ENCODE data around the gene MDK.

DNA sequence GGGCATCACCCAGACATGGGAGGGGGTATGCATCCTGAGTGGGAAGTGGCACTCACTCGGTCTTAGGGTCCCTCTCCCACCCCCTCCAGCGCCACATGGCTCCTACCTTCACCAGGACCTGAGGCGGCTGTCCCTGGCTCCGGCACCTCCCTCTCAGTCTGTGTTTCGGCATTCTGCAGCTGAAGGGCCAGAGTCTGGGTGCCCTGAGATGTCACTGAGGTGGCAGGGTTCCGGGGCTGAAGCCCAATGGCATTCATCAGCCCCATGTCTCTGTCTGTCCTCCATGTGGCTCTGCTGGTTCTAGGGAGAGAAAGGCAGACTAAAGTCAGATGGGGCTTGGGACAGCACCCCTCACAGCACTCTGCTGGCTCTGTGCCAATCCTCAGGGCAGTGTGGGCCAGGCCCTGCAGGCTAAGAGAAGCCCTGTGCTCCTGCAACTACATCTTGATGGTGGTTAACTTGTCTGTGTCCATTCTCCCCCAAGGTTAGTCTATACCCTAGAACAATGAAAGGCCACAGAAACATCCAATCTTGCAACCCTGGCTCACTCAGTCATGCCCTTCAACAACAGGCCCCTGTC lies 27.0 kb downstream of the MDK start:
- TF ChIP-seq RAD21 (IDR thresholded peaks at IDR 0.05; ENCODE audit: low read length) (no peak), CTCF (conservative IDR thresholded peaks at IDR 0.05; ENCODE audit: low read depth, low read length) (no peak), POLR2A (IDR thresholded peaks at IDR 0.05; ENCODE audit: low read depth, low read length) (no peak), CEBPB (IDR thresholded peaks at IDR 0.05; ENCODE audit: low read depth, low read length) (no peak), BHLHE40 (IDR thresholded peaks at IDR 0.05; ENCODE audit: low read depth, low read length) (no peak), MXI1 (IDR thresholded peaks at IDR 0.05; ENCODE audit: borderline replicate concordance, low read depth, low read length) (no peak), SMC3 (IDR thresholded peaks at IDR 0.05; ENCODE audit: low read depth, low read length) (no peak), RCOR1 (IDR thresholded peaks at IDR 0.05; ENCODE audit: insufficient replicate concordance, low read length) (no peak), RFX5 (IDR thresholded peaks at IDR 0.05; ENCODE audit: low read depth, low read length) (no peak), MAZ (IDR thresholded peaks at IDR 0.05; ENCODE audit: borderline replicate concordance, low read depth, low read length) (no peak)
- TF ChIP-seq, protein P1, sequence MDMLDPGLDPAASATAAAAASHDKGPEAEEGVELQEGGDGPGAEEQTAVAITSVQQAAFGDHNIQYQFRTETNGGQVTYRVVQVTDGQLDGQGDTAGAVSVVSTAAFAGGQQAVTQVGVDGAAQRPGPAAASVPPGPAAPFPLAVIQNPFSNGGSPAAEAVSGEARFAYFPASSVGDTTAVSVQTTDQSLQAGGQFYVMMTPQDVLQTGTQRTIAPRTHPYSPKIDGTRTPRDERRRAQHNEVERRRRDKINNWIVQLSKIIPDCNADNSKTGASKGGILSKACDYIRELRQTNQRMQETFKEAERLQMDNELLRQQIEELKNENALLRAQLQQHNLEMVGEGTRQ (IDR thresholded peaks at IDR 0.05; ENCODE audit: low read depth, low read length) = no peak

Data from IMR-90 (cell line).